Panc1 (cell line): Measurements from ENCODE around the gene GSTM5. TPM values are rescaled to one million over a fixed set of nuclear protein-coding genes. Genes with fewer than 3 reads are reported as not detected.

ENCODE experiments used
- ATAC-seq: fragments of 200-7000 bp; cut with Tn5 transposase; 2 replicates; pipeline ENCODE4 v1.9.1; 2020; ENCODE audit warnings: mild to moderate bottlenecking, moderate library complexity
- BruUV-seq: library from RNA; stranded (reverse); fragments of 400-500 nt; replicated peaks from 2 replicates; lab custom pipeline; 2021; lab: Mats Ljungman, UMichigan
- CTCF ChIA-PET: fragments of 300-600 bp; sonication (Branson Sonifier 250); formaldehyde crosslinking; loops from one replicate; lab custom pipeline; 2022; ENCODE audit warnings: antibody characterized with exemption; lab: Charles Lee
- POLR2A ChIA-PET: fragments of 300-600 bp; sonication (Branson Sonifier 250); formaldehyde crosslinking; loops from one replicate; lab custom pipeline; 2022; ENCODE audit warnings: antibody characterized with exemption; lab: Charles Lee
- DNase-seq: peaks from one replicate; pipeline ENCODE4 v3.0.0-alpha.2; 2010; ENCODE audit warnings: low read depth, low spot score
- H3K27ac ChIP-seq: 2 replicates; pipeline ENCODE4 v1.5.1; 2011; ENCODE audit warnings: mild to moderate bottlenecking, low read length, inconsistent platforms
- H3K27me3 ChIP-seq: fragments of 200-500 bp; sonication (Bioruptor generic); 2 replicates; pipeline ENCODE4 v1.6.0; 2014; ENCODE audit warnings: low read length, inconsistent platforms; ENCODE audit not compliant: control insufficient read depth, insufficient read depth
- H3K36me3 ChIP-seq: fragments of 200-500 bp; sonication (Bioruptor generic); 2 replicates; pipeline ENCODE4 v1.5.1; 2014; ENCODE audit warnings: inconsistent platforms, mild to moderate bottlenecking, low read length, moderate library complexity; ENCODE audit not compliant: control insufficient read depth, insufficient read depth
- H3K4me1 ChIP-seq: 2 replicates; pipeline ENCODE4 v1.5.1; 2011; ENCODE audit warnings: inconsistent platforms, mild to moderate bottlenecking, low read length, moderate library complexity; ENCODE audit not compliant: control insufficient read depth, insufficient read depth
- H3K4me3 ChIP-seq, 2 experiments: 2 replicates each; pipeline ENCODE4 v1.5.1; 2011 to 2012; ENCODE audit warnings: low read depth in 2 of 2, low read length in 2 of 2, mild to moderate bottlenecking in 2 of 2, inconsistent platforms in 1 of 2, moderate library complexity in 1 of 2
- H3K9me3 ChIP-seq: fragments of 200-500 bp; sonication (Bioruptor generic); 2 replicates; pipeline ENCODE4 v1.5.1; 2014; ENCODE audit warnings: low read depth, mild to moderate bottlenecking, inconsistent platforms, low read length, moderate library complexity; ENCODE audit not compliant: control insufficient read depth, insufficient read depth
- CTCF ChIP-seq: fragments of 450-650 bp; IDR thresholded peaks from 2 replicates; pipeline ENCODE4 v1.5.1; 2017; ENCODE audit warnings: mild to moderate bottlenecking
- POLR2AphosphoS5 ChIP-seq: IDR thresholded peaks from 2 replicates; pipeline ENCODE4 v1.6.1; 2012; ENCODE audit warnings: mild to moderate bottlenecking, low read depth, low read length, moderate library complexity
- REST ChIP-seq, 2 experiments: IDR thresholded peaks; 2 replicates each; pipeline ENCODE4 v1.6.1; 2011 to 2012; ENCODE audit warnings: low read depth in 2 of 2, control low read depth in 1 of 2, low read length in 1 of 2, mild to moderate bottlenecking in 1 of 2, moderate library complexity in 1 of 2; ENCODE audit not compliant: insufficient read depth in 1 of 2
- SIN3A ChIP-seq: IDR thresholded peaks from 2 replicates; pipeline ENCODE4 v1.6.1; 2012; ENCODE audit warnings: low read depth, mild to moderate bottlenecking, low read length, moderate library complexity, borderline replicate concordance; ENCODE audit not compliant: insufficient read depth
- TCF7L2 ChIP-seq: IDR thresholded peaks from 2 replicates; pipeline ENCODE4 v1.6.1; 2011; ENCODE audit warnings: mild to moderate bottlenecking, low read depth, low read length, inconsistent platforms
- in situ Hi-C: cut with HindIII; loops from 2 replicates; pipeline ENCODE4 v1.10.0; 2016; ENCODE audit warnings: low sequenced_read_pairs, low pct_unique_long_range_greater_than_20kb
- intact Hi-C: fragments of 100-400 bp; cut with micrococcal nuclease; formaldehyde crosslinking; loops from one replicate; pipeline ENCODE4 v1.10.0; 2022; ENCODE audit not compliant: unreplicated experiment
- total RNA-seq: library from RNA; stranded (reverse); gene quantifications from one replicate; pipeline ENCODE4 v1.2.1, GENCODE V29; 2021; ENCODE audit not compliant: unreplicated experiment

GSTM5 gene
- total RNA-seq, 1 experiment from 2014 or later, result not detected

- CTCF ChIA-PET, result no interaction called here
- BruUV-seq, result no TSS peak
- Histone ChIP-seq H3K4me1 (no peaks in the 10 kb centered on the region), H3K9me3 (no peaks in the 10 kb centered on the region), H3K27ac (no peak overlapping the region), H3K27me3 (no peaks in the 10 kb centered on the region), H3K4me3 (no peak overlapping the region), H3K36me3 (no peaks in the 10 kb centered on the region)
- in situ Hi-C loops (no loop called here), intact Hi-C loops (no loop called here)
- DNase-seq, result no peak
- TF ChIP-seq POLR2AphosphoS5 (no peak), SIN3A (no peak), CTCF (no peak), REST (IDR thresholded peaks at IDR 0.05; ENCODE audit: insufficient read depth in 1 of 2, low read depth in 2 of 2, low read length in 1 of 2) (no peak), TCF7L2 (no peak)
- POLR2A ChIA-PET, result no interaction called here
- ATAC-seq, result no peak
These were observed 4.6 kb downstream of the GSTM5 start for GRCh38 chr1:109716570-109717090.

- Histone ChIP-seq H3K4me1 (no peaks in the 10 kb centered on the region), H3K9me3 (no peaks in the 10 kb centered on the region), H3K4me3 (no peak overlapping the region), H3K36me3 (no peaks in the 10 kb centered on the region), H3K27me3 (no peaks in the 10 kb centered on the region), H3K27ac (no peak overlapping the region)
- TF ChIP-seq TCF7L2 (no peak), POLR2AphosphoS5 (no peak), SIN3A (no peak), CTCF (no peak), REST (IDR thresholded peaks at IDR 0.05; ENCODE audit: insufficient read depth in 1 of 2, low read depth in 2 of 2, low read length in 1 of 2) (no peak)
- intact Hi-C loops, result no loop called here
- ATAC-seq (no peak), DNase-seq (no peak)
- ChIA-PET CTCF (interaction anchor here (1.4 kb wide), 1 partner anchor 57 kb away, joined by 6 read pairs; no protein-coding TSS in a partner anchor), POLR2A (no interaction called here)
- in situ Hi-C loops, result no loop called here
- no TSS peak for BruUV-seq
These were observed 5.7 kb downstream of the GSTM5 start for GRCh38 chr1:109717729-109718128.
